Mesendoderm (in vitro differentiated cells): ENCODE results near the gene PRDM11.

Experiments used
- DNase-seq: peaks from one replicate; pipeline ENCODE4 v3.0.0; 2013
- H2AK5ac ChIP-seq: 2 replicates; pipeline ENCODE4 v1.6.1; 2013; ENCODE audit warnings: low read length, inconsistent platforms
- H2BK120ac ChIP-seq: 2 replicates; pipeline ENCODE4 v1.6.1; 2013; ENCODE audit warnings: low read depth, mild to moderate bottlenecking, low read length, moderate library complexity, mixed read lengths
- H2BK15ac ChIP-seq: replicated peaks from 2 replicates; pipeline ENCODE4 v1.6.1; 2013; ENCODE audit warnings: low read depth, mild to moderate bottlenecking, moderate library complexity
- H2BK5ac ChIP-seq: 2 replicates; pipeline ENCODE4 v1.6.1; 2013; ENCODE audit warnings: low read length, inconsistent platforms
- H3K18ac ChIP-seq: 2 replicates; pipeline ENCODE4 v1.6.1; 2013; ENCODE audit warnings: mild to moderate bottlenecking, low read length, mixed read lengths
- H3K23ac ChIP-seq: one replicate; pipeline ENCODE4 v1.6.1; 2013; ENCODE audit warnings: low read length
- H3K27ac ChIP-seq: 2 replicates; pipeline ENCODE4 v1.5.1; 2013; ENCODE audit warnings: low read depth, mild to moderate bottlenecking, inconsistent platforms, low read length, moderate library complexity
- H3K27me3 ChIP-seq: 2 replicates; pipeline ENCODE4 v1.6.1; 2013; ENCODE audit warnings: low read length, control low read depth, mild to moderate bottlenecking, inconsistent platforms; ENCODE audit not compliant: insufficient read depth, poor library complexity
- H3K36me3 ChIP-seq: 2 replicates; pipeline ENCODE4 v1.6.1; 2013; ENCODE audit warnings: low read length, inconsistent platforms; ENCODE audit not compliant: control insufficient read depth, insufficient read depth
- H3K4ac ChIP-seq: one replicate; pipeline ENCODE4 v1.6.1; 2013; ENCODE audit warnings: low read depth, mild to moderate bottlenecking, low read length, moderate library complexity
- H3K4me1 ChIP-seq: 2 replicates; pipeline ENCODE4 v1.6.1; 2013; ENCODE audit warnings: low read depth, low read length, inconsistent platforms; ENCODE audit not compliant: control insufficient read depth
- H3K4me2 ChIP-seq: 2 replicates; pipeline ENCODE4 v1.6.1; 2013; ENCODE audit warnings: low read length
- H3K4me3 ChIP-seq: 2 replicates; pipeline ENCODE4 v1.5.1; 2013; ENCODE audit warnings: mild to moderate bottlenecking, low read length
- H3K56ac ChIP-seq: one replicate; pipeline ENCODE4 v1.6.1; 2013; ENCODE audit warnings: low read length
- H3K79me1 ChIP-seq: 2 replicates; pipeline ENCODE4 v1.6.1; 2013; ENCODE audit warnings: low read length, inconsistent platforms
- H3K79me2 ChIP-seq: 2 replicates; pipeline ENCODE4 v1.6.1; 2013; ENCODE audit warnings: mild to moderate bottlenecking, low read length; ENCODE audit not compliant: control insufficient read depth, insufficient read depth
- H3K9ac ChIP-seq: 2 replicates; pipeline ENCODE4 v1.6.1; 2013; ENCODE audit warnings: low read length, inconsistent platforms
- H4K5ac ChIP-seq: one replicate; pipeline ENCODE4 v1.6.1; 2013; ENCODE audit warnings: low read length
- H4K8ac ChIP-seq: one replicate; pipeline ENCODE4 v1.6.1; 2013; ENCODE audit warnings: low read depth, mild to moderate bottlenecking, control low read depth, low read length, moderate library complexity
- WGBS: extraction: QIAGEN DNeasy Blood & Tissue Kit; methylation state at CpG from one replicate; pipeline ENCODE4 v1.1.7; 2013; ENCODE audit warnings: low lambda C conversion rate, missing lambda C conversion rate; ENCODE audit not compliant: insufficient coverage; ENCODE audit errors: extremely low coverage; 5-methylcytosine and 5-hydroxymethylcytosine counted together

Gene PRDM11

GRCh38 chr11:45258982-45259530, 112.6 kb downstream of the PRDM11 start:
- no CpG with 5 or more reads among the region's 4 CpGs for WGBS
- H3K4me2 ChIP-seq = no peak overlapping the region

GRCh38 chr11:45259592-45259991, 113.2 kb downstream of the PRDM11 start:
- no peak overlapping the region for H4K5ac ChIP-seq
- WGBS = no CpG with 5 or more reads among the region's 3 CpGs
- no peak overlapping the region for H3K27ac ChIP-seq
- no peak overlapping the region for H2BK5ac ChIP-seq
- no peaks in the 10 kb centered on the region for H3K4me1 ChIP-seq
- H2AK5ac ChIP-seq = no peak overlapping the region
- no peak overlapping the region for H4K8ac ChIP-seq
- H3K23ac ChIP-seq = no peak overlapping the region
- no peak overlapping the region for H3K56ac ChIP-seq
- H3K79me1 ChIP-seq = no peaks in the 10 kb centered on the region
- no peak overlapping the region for H2BK120ac ChIP-seq
- peak; percentile 30 for DNase-seq
- no peak overlapping the region for H3K4me3 ChIP-seq
- H3K79me2 ChIP-seq = no peaks in the 10 kb centered on the region
- H3K27me3 ChIP-seq = no peaks in the 10 kb centered on the region
- no peak overlapping the region for H3K18ac ChIP-seq
- H3K4ac ChIP-seq = no peak overlapping the region
- no peaks in the 10 kb centered on the region for H3K36me3 ChIP-seq
- no peak overlapping the region for H2BK15ac ChIP-seq
- H3K4me2 ChIP-seq = no peak overlapping the region
- H3K9ac ChIP-seq = no peak overlapping the region

More at GRCh38 chr11:45258982-45259530, 112.6 kb downstream of the PRDM11 start:
- no peak overlapping the region for H2BK5ac ChIP-seq
- H2AK5ac ChIP-seq = no peak overlapping the region
- H2BK15ac ChIP-seq = no peak overlapping the region
- H3K27ac ChIP-seq = no peak overlapping the region
- no peak overlapping the region for H3K4me3 ChIP-seq
- no peaks in the 10 kb centered on the region for H3K27me3 ChIP-seq
- no peak overlapping the region for H3K56ac ChIP-seq
- no peak for DNase-seq
- no peaks in the 10 kb centered on the region for H3K79me2 ChIP-seq
- H3K79me1 ChIP-seq = no peaks in the 10 kb centered on the region
- no peak overlapping the region for H4K8ac ChIP-seq
- no peak overlapping the region for H3K18ac ChIP-seq
- H3K4me1 ChIP-seq = no peaks in the 10 kb centered on the region
- H3K4ac ChIP-seq = no peak overlapping the region
- no peaks in the 10 kb centered on the region for H3K36me3 ChIP-seq
- no peak overlapping the region for H4K5ac ChIP-seq
- no peak overlapping the region for H3K9ac ChIP-seq
- H3K23ac ChIP-seq = no peak overlapping the region
- no peak overlapping the region for H2BK120ac ChIP-seq

- Histone ChIP-seq H3K27me3 (no peaks in the 10 kb centered on the region), H3K4ac (no peak overlapping the region), H3K79me2 (no peaks in the 10 kb centered on the region), H2BK120ac (no peak overlapping the region), H2AK5ac (no peak overlapping the region), H2BK15ac (no peak overlapping the region), H3K79me1 (no peaks in the 10 kb centered on the region), H3K23ac (no peak overlapping the region), H3K18ac (no peak overlapping the region), H3K27ac (no peak overlapping the region), H3K36me3 (no peaks in the 10 kb centered on the region), H2BK5ac (no peak overlapping the region), H3K9ac (no peak overlapping the region), H3K4me1 (no peaks in the 10 kb centered on the region), H3K4me2 (no peak overlapping the region), H3K56ac (no peak overlapping the region), H4K8ac (no peak overlapping the region), H3K4me3 (no peak overlapping the region), H4K5ac (no peak overlapping the region)
- no peak for DNase-seq
These were observed 113.6 kb downstream of the PRDM11 start for GRCh38 chr11:45260071-45260470.

GRCh38 chr11:45262900-45263299, 116.5 kb downstream of the PRDM11 start:
- WGBS = no CpG with 5 or more reads among the region's 4 CpGs

GRCh38 chr11:45263773-45264172, 117.3 kb downstream of the PRDM11 start:
- Histone ChIP-seq H2AK5ac (no peak overlapping the region), H3K4ac (no peak overlapping the region), H3K27me3 (no peaks in the 10 kb centered on the region), H3K79me2 (no peaks in the 10 kb centered on the region), H3K79me1 (no peaks in the 10 kb centered on the region), H3K56ac (no peak overlapping the region), H3K23ac (no peak overlapping the region), H4K8ac (no peak overlapping the region), H3K4me3 (no peak overlapping the region), H4K5ac (no peak overlapping the region), H3K4me1 (no peaks in the 10 kb centered on the region), H3K36me3 (no peaks in the 10 kb centered on the region), H3K4me2 (no peak overlapping the region), H3K27ac (no peak overlapping the region), H2BK15ac (no peak overlapping the region), H2BK120ac (no peak overlapping the region), H3K9ac (no peak overlapping the region), H2BK5ac (no peak overlapping the region), H3K18ac (no peak overlapping the region)
- DNase-seq = no peak
- no CpG with 5 or more reads among the region's 3 CpGs for WGBS

More at GRCh38 chr11:45262900-45263299, 116.5 kb downstream of the PRDM11 start:
- Histone ChIP-seq H3K79me2 (no peaks in the 10 kb centered on the region), H3K79me1 (no peaks in the 10 kb centered on the region), H2BK120ac (no peak overlapping the region), H2AK5ac (no peak overlapping the region), H2BK5ac (no peak overlapping the region), H3K18ac (no peak overlapping the region), H3K4me1 (no peaks in the 10 kb centered on the region), H3K27me3 (no peaks in the 10 kb centered on the region), H4K8ac (no peak overlapping the region), H3K9ac (no peak overlapping the region), H2BK15ac (no peak overlapping the region), H3K4ac (no peak overlapping the region), H3K27ac (no peak overlapping the region), H3K23ac (no peak overlapping the region), H3K36me3 (no peaks in the 10 kb centered on the region), H3K4me2 (no peak overlapping the region), H3K4me3 (no peak overlapping the region), H3K56ac (no peak overlapping the region), H4K5ac (no peak overlapping the region)
- DNase-seq = no peak

GRCh38 chr11:45264839-45265515, 118.5 kb downstream of the PRDM11 start:
- Histone ChIP-seq H4K5ac (no peak overlapping the region), H3K4ac (no peak overlapping the region), H3K9ac (no peak overlapping the region), H3K23ac (no peak overlapping the region), H2AK5ac (no peak overlapping the region), H3K79me2 (no peaks in the 10 kb centered on the region), H3K4me3 (no peak overlapping the region), H2BK15ac (no peak overlapping the region), H3K4me1 (no peaks in the 10 kb centered on the region), H3K27me3 (no peaks in the 10 kb centered on the region), H2BK5ac (no peak overlapping the region), H3K56ac (no peak overlapping the region), H3K79me1 (no peaks in the 10 kb centered on the region), H3K18ac (no peak overlapping the region), H4K8ac (no peak overlapping the region), H3K4me2 (no peak overlapping the region), H3K36me3 (no peaks in the 10 kb centered on the region), H3K27ac (no peak overlapping the region), H2BK120ac (no peak overlapping the region)
- WGBS = no CpG with 5 or more reads among the region's 11 CpGs
- no peak for DNase-seq
